Smooth muscle cell (in vitro differentiated cells): ENCODE measurements around the gene AICDA. TPM values are rescaled to one million over a fixed set of nuclear protein-coding genes. Genes with fewer than 3 reads are reported as not detected.

Source experiments
- DNase-seq: peaks from one replicate; lab custom pipeline; 2025; ENCODE audit not compliant: unreplicated experiment; lab: John Stamatoyannopoulos, UW
- H2AFZ ChIP-seq: fragments of 200-600 bp; sonication (generic); 2 replicates; pipeline ENCODE4 v1.6.0; 2016; ENCODE audit warnings: antibody characterized with exemption, low read depth, mild to moderate bottlenecking
- H3F3A ChIP-seq: fragments of 200-600 bp; sonication (generic); 2 replicates; pipeline ENCODE4 v1.6.0; 2017; ENCODE audit warnings: antibody characterized with exemption, low read depth
- H3K27ac ChIP-seq: fragments of 200-600 bp; sonication (generic); 2 replicates; pipeline ENCODE4 v1.5.1; 2016; ENCODE audit warnings: low read depth, mild to moderate bottlenecking
- H3K27me3 ChIP-seq: fragments of 200-600 bp; sonication (generic); 2 replicates; pipeline ENCODE4 v1.6.1; 2016; ENCODE audit warnings: low read depth, mild to moderate bottlenecking
- H3K36me3 ChIP-seq: fragments of 200-600 bp; sonication (generic); 2 replicates; pipeline ENCODE4 v1.5.1; 2016; ENCODE audit warnings: low read depth
- H3K4me1 ChIP-seq: fragments of 200-600 bp; sonication (generic); 2 replicates; pipeline ENCODE4 v1.5.1; 2016; ENCODE audit warnings: low read depth
- H3K4me2 ChIP-seq: fragments of 200-600 bp; sonication (generic); 2 replicates; pipeline ENCODE4 v1.6.0; 2016; ENCODE audit warnings: mild to moderate bottlenecking
- H3K4me3 ChIP-seq: fragments of 200-600 bp; sonication (generic); 2 replicates; pipeline ENCODE4 v1.5.1; 2016; ENCODE audit warnings: mild to moderate bottlenecking
- H3K79me2 ChIP-seq: fragments of 200-600 bp; sonication (generic); 2 replicates; pipeline ENCODE4 v1.6.0; 2016; ENCODE audit warnings: low read depth, mild to moderate bottlenecking
- H3K9ac ChIP-seq: fragments of 200-600 bp; sonication (generic); 2 replicates; pipeline ENCODE4 v1.6.0; 2016; ENCODE audit warnings: low read depth
- H3K9me3 ChIP-seq: fragments of 200-600 bp; sonication (generic); replicated peaks from 2 replicates; pipeline ENCODE4 v1.5.1; 2016; ENCODE audit warnings: low read depth
- H4K20me1 ChIP-seq: fragments of 200-600 bp; sonication (generic); 2 replicates; pipeline ENCODE4 v1.6.0; 2016; ENCODE audit warnings: low read depth
- CTCF ChIP-seq: fragments of 200-600 bp; sonication (generic); IDR thresholded peaks from 2 replicates; pipeline ENCODE4 v1.5.1; 2017; ENCODE audit warnings: borderline replicate concordance, mild to moderate bottlenecking, antibody characterized with exemption; ENCODE audit not compliant: insufficient read depth, poor library complexity, severe bottlenecking
- WGBS: methylation state at CpG from one replicate; pipeline ENCODE4 v1.1.7; 2016; ENCODE audit warnings: low lambda C conversion rate; 5-methylcytosine and 5-hydroxymethylcytosine counted together
- polyA plus RNA-seq: library from polyadenylated mRNA; unstranded; fragments of >200 nt; fragmentation: Nextera tagmentation; extraction: Ambion mirVana; gene quantifications from 2 replicates; pipeline ENCODE4 v1.2.1, GENCODE V29; 2016
- total RNA-seq: library from RNA; depleted of rRNA; stranded (reverse); fragments of >200 nt; gene quantifications from 2 replicates; pipeline ENCODE4 v1.2.3, GENCODE V29; 2014

Gene AICDA
- total and polyA plus RNA-seq, 2 experiments from 2014 or later, result not detected

- Histone ChIP-seq H3F3A (no peaks in the 10 kb centered on the region), H3K4me2 (no peak overlapping the region), H2AFZ (no peak overlapping the region), H4K20me1 (no peaks in the 10 kb centered on the region), H3K4me1 (peaks cover 8% of the 10 kb centered on the region), H3K27me3 (no peaks in the 10 kb centered on the region), H3K9ac (no peak overlapping the region), H3K4me3 (no peak overlapping the region), H3K36me3 (no peaks in the 10 kb centered on the region), H3K27ac (no peak overlapping the region), H3K9me3 (no peaks in the 10 kb centered on the region), H3K79me2 (no peaks in the 10 kb centered on the region)
- no peak for TF ChIP-seq CTCF
- WGBS, result 82% methylated on average over 6 of the region's 6 CpGs
- DNase-seq, result no peak
Measured at GRCh38 chr12:8655421-8655820, 42.8 kb upstream of the AICDA start.

DNA sequence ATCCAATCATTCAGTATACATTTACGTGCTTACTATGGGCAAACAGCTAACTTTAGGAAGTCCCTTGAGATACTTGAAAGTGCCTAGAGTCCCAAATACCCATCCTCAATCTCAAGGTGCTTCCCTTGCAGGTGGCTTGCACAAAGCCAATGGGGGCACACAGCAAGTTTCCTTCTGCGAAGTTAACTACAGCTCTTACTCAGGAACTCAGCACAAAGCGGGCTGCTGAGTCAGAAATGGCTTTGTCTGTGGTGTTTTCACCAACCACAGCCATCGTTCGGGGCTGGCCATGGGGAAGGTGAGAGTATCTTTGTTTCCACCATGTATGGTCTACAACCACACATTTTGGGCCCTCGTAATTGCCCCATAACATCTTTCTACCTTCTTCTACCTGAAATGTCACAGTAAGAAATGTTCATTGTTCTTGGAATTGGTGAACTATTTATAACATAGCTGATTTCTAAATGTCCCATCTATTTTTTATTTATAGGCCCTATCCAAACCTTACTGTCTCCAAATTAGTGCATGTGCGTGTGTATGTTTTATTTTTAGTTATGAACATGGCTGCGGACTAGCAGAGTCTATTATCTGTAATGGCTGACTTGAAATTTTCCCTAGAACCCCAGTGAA, 36.0 kb upstream of the AICDA start:
- Histone ChIP-seq H3F3A (no peaks in the 10 kb centered on the region), H3K36me3 (no peaks in the 10 kb centered on the region)
- TF ChIP-seq CTCF, result no peak

GRCh38 chr12:8647968-8648367, 35.3 kb upstream of the AICDA start:
- Histone ChIP-seq H3K4me2 (no peak overlapping the region), H4K20me1 (no peaks in the 10 kb centered on the region), H3K9ac (no peak overlapping the region), H3K36me3 (no peaks in the 10 kb centered on the region), H3K79me2 (no peaks in the 10 kb centered on the region), H3K27ac (no peak overlapping the region), H3K4me3 (no peak overlapping the region), H3K4me1 (no peaks in the 10 kb centered on the region), H3F3A (no peaks in the 10 kb centered on the region), H3K9me3 (no peaks in the 10 kb centered on the region), H3K27me3 (no peaks in the 10 kb centered on the region), H2AFZ (no peak overlapping the region)
- 76% methylated on average over 5 of the region's 5 CpGs for WGBS
- DNase-seq, result no peak
- no peak for TF ChIP-seq CTCF

More for the DNA sequence above, 36.0 kb upstream of the AICDA start:
- no peak for DNase-seq
- Histone ChIP-seq H3K4me2 (no peak overlapping the region), H4K20me1 (no peaks in the 10 kb centered on the region), H3K4me1 (no peaks in the 10 kb centered on the region), H3K9ac (no peak overlapping the region), H3K79me2 (no peaks in the 10 kb centered on the region), H3K27ac (no peak overlapping the region), H3K9me3 (no peaks in the 10 kb centered on the region), H3K27me3 (no peaks in the 10 kb centered on the region), H2AFZ (no peak overlapping the region), H3K4me3 (no peak overlapping the region)
- WGBS, result 94% methylated on average over 8 of the region's 8 CpGs
